ENCODE data around the gene TRABD2A. TPM values are rescaled to one million over a fixed set of nuclear protein-coding genes. Genes with fewer than 3 reads are reported as not detected.

TRABD2A gene
- total and polyA plus RNA-seq, 2 of the 13 experiments (the other 11 are each of a cell fraction or from before 2014, with no cell fraction given) = 0.15 TPM; not detected in 1

- TF ChIP-seq ZNF124 (CRISPR knock-in tag; IDR thresholded peaks at IDR 0.05) (peak; percentile 90; the same call in 1 of the 2 replicates), ISL2 (CRISPR knock-in tag; IDR thresholded peaks at IDR 0.05) (peak; percentile 86), GRHL1 (CRISPR knock-in tag; conservative IDR thresholded peaks at IDR 0.05) (no peak), ZNF878 (CRISPR knock-in tag; IDR thresholded peaks at IDR 0.05) (0 out of 2 replicates have a peak, but pooled peaks have one; percentile 65), ZEB1 (IDR thresholded peaks at IDR 0.05; ENCODE audit: insufficient replicate concordance, low read depth) (no peak), ZNF484 (CRISPR knock-in tag; IDR thresholded peaks at IDR 0.05; ENCODE audit: borderline replicate concordance, low read depth) (no peak), GMEB1 (CRISPR knock-in tag; IDR thresholded peaks at IDR 0.05; ENCODE audit: borderline replicate concordance) (peak; percentile 48; the same call in 1 of the 2 replicates), ZNF354B (CRISPR knock-in tag; IDR thresholded peaks at IDR 0.05) (0 out of 2 replicates have a peak, but pooled peaks have one; percentile 45), ZNF503 (CRISPR knock-in tag; IDR thresholded peaks at IDR 0.05) (peak; percentile 74; the same call in 1 of the 2 replicates), THAP11 (CRISPR knock-in tag; IDR thresholded peaks at IDR 0.05) (peak; percentile 81), TGIF2 (CRISPR knock-in tag; IDR thresholded peaks at IDR 0.05) (no peak; the same call in 1 of the 2 replicates), ASH2L (IDR thresholded peaks at IDR 0.05; ENCODE audit: insufficient read length, low read depth, low read length) (peak; percentile 81)
Observed at GRCh38 chr2:84905181-84906107, 24.6 kb upstream of the TRABD2A start, which contains the start of gene TMSB10 (continued).
